NB4 (cell line): ENCODE data around the gene CPNE4.
"Not testable (repeated sequence)": the region's sequence is repeated elsewhere in the genome, so short reads cannot be mapped to it uniquely, and the experiment has no call there.

Experiments used
- DNase-seq: peaks from one replicate; pipeline ENCODE4 v3.0.0; 2010; ENCODE audit warnings: low read depth
- H3K4me3 ChIP-seq: one replicate; pipeline ENCODE4 v1.5.1; 2011; ENCODE audit warnings: mild to moderate bottlenecking, low read depth, low read length, moderate library complexity
- CTCF ChIP-seq: IDR thresholded peaks from one replicate; pipeline ENCODE4 v1.5.1; 2012; ENCODE audit warnings: low read depth, low read length
- MAX ChIP-seq: IDR thresholded peaks from 2 replicates; pipeline ENCODE4 v1.6.1; 2011; ENCODE audit warnings: low read depth, low read length
- MYC ChIP-seq: IDR thresholded peaks from 2 replicates; pipeline ENCODE4 v1.6.1; 2011; ENCODE audit warnings: low read depth, low read length
- POLR2A ChIP-seq: IDR thresholded peaks from 2 replicates; pipeline ENCODE4 v1.6.1; 2011; ENCODE audit warnings: mild to moderate bottlenecking; ENCODE audit not compliant: insufficient read length; ENCODE audit errors: extremely low read depth

Gene CPNE4

GRCh38 chr3:131491775-131492174 lies 543.0 kb downstream of the CPNE4 start:
- H3K4me3 ChIP-seq, result no peak overlapping the region
- TF ChIP-seq MAX (no peak), POLR2A (no peak), MYC (no peak)
- no peak for DNase-seq

GRCh38 chr3:131491084-131491483 lies 543.7 kb downstream of the CPNE4 start:
- no peak overlapping the region for H3K4me3 ChIP-seq
- DNase-seq, result no peak
- no peak for TF ChIP-seq CTCF
- TF ChIP-seq MAX, result no peak
- TF ChIP-seq POLR2A, result no peak
- TF ChIP-seq MYC, result no peak

- not testable (repeated sequence) for H3K4me3 ChIP-seq, DNase-seq
Observed at GRCh38 chr3:131486545-131486944, 548.3 kb downstream of the CPNE4 start.

GRCh38 chr3:131485119-131485518 lies 549.7 kb downstream of the CPNE4 start:
- TF ChIP-seq CTCF (no peak), MAX (no peak), POLR2A (no peak)
- H3K4me3 ChIP-seq, result no peak overlapping the region
- DNase-seq, result no peak

GRCh38 chr3:131484496-131485111 lies 550.2 kb downstream of the CPNE4 start:
- no peak overlapping the region for H3K4me3 ChIP-seq
- no peak for TF ChIP-seq POLR2A
- no peak for TF ChIP-seq CTCF
- TF ChIP-seq MAX, result no peak
- TF ChIP-seq MYC, result no peak
- no peak for DNase-seq
